ENCODE data around the gene HLA-B. TPM values are rescaled to one million over a fixed set of nuclear protein-coding genes. Genes with fewer than 3 reads are reported as not detected.
A peak's percentile ranks its signal among the peaks of the same experiment; 100 is the strongest.

HLA-B gene
- total RNA-seq, 1 donor from 2014 or later = 16.2 TPM

GRCh38 chr6:31396422-31397152 is 39.6 kb upstream of the HLA-B start:
- Mint-ChIP-seq H3K27me3 (ENCODE audit: insufficient read depth, low read depth) (peaks cover 28% of the 10 kb centered on the region), H3K9me3 (peaks cover 8% of the 10 kb centered on the region), H3K36me3 (peaks cover 3% of the 10 kb centered on the region), H3K4me1 (peaks cover 16% of the 10 kb centered on the region), H3K27ac (no peak overlapping the region), H3K4me3 (peak overlapping the region; percentile 28)
- TF ChIP-seq EZH2 (IDR thresholded peaks at IDR 0.05) (no peak), EZH2phosphoT487 (IDR thresholded peaks at IDR 0.05) (no peak), CTCF (IDR thresholded peaks at IDR 0.05) (peak; percentile 77)
- Histone ChIP-seq H3K27me3 (peaks cover 20% of the 10 kb centered on the region), H3K4me1 (peaks cover 11% of the 10 kb centered on the region), H3K27ac (no peak overlapping the region), H3K79me2 (ENCODE audit: low read depth) (no peaks in the 10 kb centered on the region), H3K4me2 (no peak overlapping the region), H3F3A (ENCODE audit: low read depth) (peaks cover 34% of the 10 kb centered on the region), H4K20me1 (ENCODE audit: low read depth) (no peaks in the 10 kb centered on the region), H3K9me3 (ENCODE audit: low read depth) (no peaks in the 10 kb centered on the region), H2AFZ (replicated peaks) (no peak overlapping the region), H3K9ac (no peak overlapping the region), H3K4me3 (no peak overlapping the region), H3K36me3 (no peaks in the 10 kb centered on the region)
- peak; percentile 78 for DNase-seq (ENCODE audit: low spot score)

GRCh38 chr6:31395832-31396231 is 38.9 kb upstream of the HLA-B start:
- H4K20me1 ChIP-seq (ENCODE audit: low read depth) = no peaks in the 10 kb centered on the region
- H3K79me2 ChIP-seq (ENCODE audit: low read depth) = no peaks in the 10 kb centered on the region
- no peak overlapping the region for H3K27ac ChIP-seq
- no peak for TF ChIP-seq EZH2 (IDR thresholded peaks at IDR 0.05)
- no peak for TF ChIP-seq CTCF (IDR thresholded peaks at IDR 0.05)
- no peak for TF ChIP-seq EZH2phosphoT487 (IDR thresholded peaks at IDR 0.05)
- Mint-ChIP-seq H3K27me3 (ENCODE audit: insufficient read depth, low read depth) (peaks cover 20% of the 10 kb centered on the region), H3K9me3 (peaks cover 3% of the 10 kb centered on the region), H3K27ac (peak overlapping the region; percentile 2), H3K4me1 (peaks cover 16% of the 10 kb centered on the region), H3K4me3 (no peak overlapping the region), H3K36me3 (no peaks in the 10 kb centered on the region)
- no peak overlapping the region for H2AFZ ChIP-seq (replicated peaks)
- H3K9me3 ChIP-seq (ENCODE audit: low read depth) = no peaks in the 10 kb centered on the region
- peaks cover 11% of the 10 kb centered on the region for H3K4me1 ChIP-seq
- H3K9ac ChIP-seq = no peak overlapping the region
- H3F3A ChIP-seq (ENCODE audit: low read depth) = peaks cover 27% of the 10 kb centered on the region
- no peaks in the 10 kb centered on the region for H3K36me3 ChIP-seq
- no peak for DNase-seq (ENCODE audit: low spot score)
- H3K27me3 ChIP-seq = peaks cover 13% of the 10 kb centered on the region
- no peak overlapping the region for H3K4me2 ChIP-seq
- H3K4me3 ChIP-seq = no peak overlapping the region

- no peaks in the 10 kb centered on the region for H4K20me1 ChIP-seq (ENCODE audit: low read depth)
- no peak overlapping the region for H2AFZ ChIP-seq (replicated peaks)
- Mint-ChIP-seq H3K9me3 (peaks cover 4% of the 10 kb centered on the region), H3K4me3 (no peak overlapping the region), H3K27ac (no peak overlapping the region), H3K36me3 (no peaks in the 10 kb centered on the region), H3K4me1 (peaks cover 14% of the 10 kb centered on the region), H3K27me3 (ENCODE audit: insufficient read depth, low read depth) (peaks cover 13% of the 10 kb centered on the region)
- no peaks in the 10 kb centered on the region for H3K79me2 ChIP-seq (ENCODE audit: low read depth)
- H3K4me2 ChIP-seq = no peak overlapping the region
- TF ChIP-seq EZH2phosphoT487 (IDR thresholded peaks at IDR 0.05) (no peak), EZH2 (IDR thresholded peaks at IDR 0.05) (no peak), CTCF (IDR thresholded peaks at IDR 0.05) (no peak)
- no peaks in the 10 kb centered on the region for H3K36me3 ChIP-seq
- no peaks in the 10 kb centered on the region for H3K27me3 ChIP-seq
- no peak overlapping the region for H3K9ac ChIP-seq
- H3K4me3 ChIP-seq = no peak overlapping the region
- peaks cover 19% of the 10 kb centered on the region for H3F3A ChIP-seq (ENCODE audit: low read depth)
- no peak for DNase-seq (ENCODE audit: low spot score)
- no peak overlapping the region for H3K27ac ChIP-seq
- no peaks in the 10 kb centered on the region for H3K9me3 ChIP-seq (ENCODE audit: low read depth)
- H3K4me1 ChIP-seq = peaks cover 11% of the 10 kb centered on the region
Measured at GRCh38 chr6:31394381-31394780, 37.4 kb upstream of the HLA-B start.

Measured in neural progenitor cell (in vitro differentiated cells).